CD14-positive monocyte (primary cell): ENCODE measurements around the gene BNC2. TPM values are rescaled to one million over a fixed set of nuclear protein-coding genes. Genes with fewer than 3 reads are reported as not detected.

ENCODE experiments used
- DNase-seq, 3 donors: peaks; one replicate each; pipeline ENCODE4 v3.0.0-alpha.2; 2011 to 2022
- H2AFZ ChIP-seq: 2 replicates; pipeline ENCODE4 v1.6.0; 2012; ENCODE audit warnings: mild to moderate bottlenecking, low read depth, low read length, inconsistent platforms; ENCODE audit not compliant: insufficient read depth, poor library complexity, severe bottlenecking
- H3K27ac ChIP-seq, 2 donors: 1 replicate in 1 of 2; 2 replicates in 1 of 2; pipeline ENCODE4 v1.5.1; 2012 to 2013; ENCODE audit warnings: low read length in 2 of 2, control low read depth in 1 of 2, inconsistent platforms in 1 of 2, low read depth in 1 of 2, mild to moderate bottlenecking in 1 of 2
- H3K27me3 ChIP-seq, 2 donors: one replicate each; pipeline versions ENCODE4 v1.6.0 to v1.6.1; 2011 to 2013; ENCODE audit warnings: low read length in 2 of 2; ENCODE audit not compliant: control insufficient read depth in 2 of 2, insufficient read depth in 2 of 2
- H3K36me3 ChIP-seq, 2 donors: replicated peaks in 1 of 2; 1 replicate in 1 of 2; 2 replicates in 1 of 2; pipeline versions ENCODE4 v1.5.1 to v1.6.1; 2012 to 2013; ENCODE audit warnings: low read length in 2 of 2, control low read depth in 1 of 2, inconsistent platforms in 1 of 2, mild to moderate bottlenecking in 1 of 2; ENCODE audit not compliant: insufficient read depth in 2 of 2, control insufficient read depth in 1 of 2
- H3K4me1 ChIP-seq, 2 donors: 1 replicate in 1 of 2; 2 replicates in 1 of 2; pipeline versions ENCODE4 v1.5.1 to v1.6.1; 2012 to 2013; ENCODE audit warnings: low read length in 2 of 2, control low read depth in 1 of 2, inconsistent platforms in 1 of 2, mild to moderate bottlenecking in 1 of 2, moderate library complexity in 1 of 2; ENCODE audit not compliant: insufficient read depth in 2 of 2, control insufficient read depth in 1 of 2
- H3K4me2 ChIP-seq: replicated peaks from 2 replicates; pipeline ENCODE3; 2012; ENCODE audit warnings: low read length, moderate library complexity, mild to moderate bottlenecking; ENCODE audit not compliant: poor library complexity, severe bottlenecking; ENCODE audit errors: extremely low read depth
- H3K4me3 ChIP-seq, 3 experiments: fragments of 200-600 bp in 1 of 3; sonication (generic) in 1 of 3; replicated peaks in 1 of 3; 1 replicate in 2 of 3; 2 replicates in 1 of 3; pipeline ENCODE4 v1.5.1; 2011 to 2013; ENCODE audit warnings: low read length in 3 of 3, mild to moderate bottlenecking in 3 of 3, control low read depth in 2 of 3, low read depth in 2 of 3, inconsistent platforms in 1 of 3, moderate library complexity in 1 of 3
- H3K79me2 ChIP-seq: 2 replicates; pipeline ENCODE4 v1.6.0; 2012; ENCODE audit warnings: mild to moderate bottlenecking, control low read depth, inconsistent platforms, low read length, moderate library complexity; ENCODE audit not compliant: insufficient read depth
- H3K9ac ChIP-seq: 2 replicates; pipeline ENCODE4 v1.6.0; 2017; ENCODE audit warnings: low read length, mild to moderate bottlenecking; ENCODE audit not compliant: insufficient read depth, poor library complexity, severe bottlenecking
- H3K9me3 ChIP-seq, 2 donors: replicated peaks in 1 of 2; 1 replicate in 1 of 2; 2 replicates in 1 of 2; pipeline versions ENCODE4 v1.5.1 to v1.6.1; 2012 to 2013; ENCODE audit warnings: low read length in 2 of 2, control low read depth in 1 of 2; ENCODE audit not compliant: control insufficient read depth in 1 of 2, insufficient read depth in 1 of 2
- H4K20me1 ChIP-seq: 2 replicates; pipeline ENCODE4 v1.6.0; 2012; ENCODE audit warnings: mild to moderate bottlenecking, low read length, control low read depth, moderate library complexity; ENCODE audit not compliant: insufficient read depth
- H3K27ac Mint-ChIP-seq, 7 donors: one replicate each; pipeline ENCODE4 v1.8.0; 2020; ENCODE audit warnings: mild to moderate bottlenecking in 7 of 7, mixed read lengths in 7 of 7, moderate library complexity in 6 of 7, inconsistent platforms in 2 of 7
- H3K27me3 Mint-ChIP-seq, 3 donors: one replicate each; pipeline ENCODE4 v1.8.0; 2021 to 2022; ENCODE audit warnings: low read depth in 3 of 3, mild to moderate bottlenecking in 3 of 3, mixed read lengths in 3 of 3, moderate library complexity in 3 of 3, inconsistent platforms in 1 of 3
- H3K36me3 Mint-ChIP-seq, 2 donors: one replicate each; pipeline ENCODE4 v1.8.0; 2020; ENCODE audit warnings: mixed read lengths in 2 of 2, inconsistent platforms in 1 of 2, mild to moderate bottlenecking in 1 of 2
- H3K4me1 Mint-ChIP-seq: one replicate; pipeline ENCODE4 v1.8.0; 2020; ENCODE audit warnings: mild to moderate bottlenecking, mixed read lengths
- H3K4me3 Mint-ChIP-seq, 2 donors: one replicate each; pipeline ENCODE4 v1.8.0; 2020; ENCODE audit warnings: mild to moderate bottlenecking in 2 of 2, mixed read lengths in 2 of 2, moderate library complexity in 1 of 2
- H3K9me3 Mint-ChIP-seq, 7 donors: one replicate each; pipeline ENCODE4 v1.8.0; 2020 to 2022; ENCODE audit warnings: mixed read lengths in 7 of 7, mild to moderate bottlenecking in 6 of 7, moderate library complexity in 6 of 7, inconsistent platforms in 2 of 7
- CTCF ChIP-seq: fragments of 200-600 bp; IDR thresholded peaks from one replicate; pipeline ENCODE4 v1.8.0; 2022; ENCODE audit warnings: antibody characterized with exemption, mild to moderate bottlenecking
- WGBS: methylation state at CpG from one replicate; pipeline ENCODE4 v1.1.5; 2013; ENCODE audit warnings: missing lambda C conversion rate; ENCODE audit not compliant: insufficient coverage; 5-methylcytosine and 5-hydroxymethylcytosine counted together
- intact Hi-C, 2 donors: fragments of 100-400 bp; cut with micrococcal nuclease; formaldehyde crosslinking; loops; one replicate each; pipeline versions ENCODE4 v1.15.0 to v1.15.1; 2023
- polyA plus RNA-seq, 3 donors: library from polyadenylated mRNA; depleted of rRNA in 1 of 3; unstranded in 2 of 3; stranded (reverse) in 1 of 3; fragments of 300-500 nt in 2 of 3; fragments of >200 nt in 1 of 3; fragmentation: Illumina TruSeq in 2 of 3; gene quantifications; 1 replicate in 2 of 3; 2 replicates in 1 of 3; pipeline ENCODE4 v1.2.3, GENCODE V29; 2012 to 2021

Gene BNC2
- polyA plus RNA-seq, 3 donors: 0.01 TPM; not detected in 2

GRCh38 chr9:16904655-16905054, 34.2 kb upstream of the BNC2 start:
- no peak for TF ChIP-seq CTCF
- Mint-ChIP-seq H3K4me1 (no peaks in the 10 kb centered on the region), H3K36me3 (no peaks in the 10 kb centered on the region), H3K27ac (no peak overlapping the region), H3K4me3 (no peak overlapping the region), H3K9me3 (peaks cover 0 to 9% (median 5%) of the 10 kb centered on the region in 7 donors), H3K27me3 (no peaks in the 10 kb centered on the region)
- no peak overlapping the region for H3K9ac ChIP-seq
- no peak overlapping the region for H3K4me2 ChIP-seq
- no peak overlapping the region for H3K4me3 ChIP-seq
- H3K9me3 ChIP-seq: peaks cover 0 to 2% of the 10 kb centered on the region in 2 donors
- no peaks in the 10 kb centered on the region for H3K79me2 ChIP-seq
- H3K27me3 ChIP-seq: no peaks in the 10 kb centered on the region
- H3K4me1 ChIP-seq: no peaks in the 10 kb centered on the region
- H3K36me3 ChIP-seq: no peaks in the 10 kb centered on the region
- H3K27ac ChIP-seq: no peak overlapping the region
- intact Hi-C loops: no loop called here
- H2AFZ ChIP-seq: no peak overlapping the region
- H4K20me1 ChIP-seq: no peaks in the 10 kb centered on the region
- DNase-seq: no peak
- WGBS: 93% methylated on average over 3 of the region's 4 CpGs

GRCh38 chr9:16901590-16901989, 31.1 kb upstream of the BNC2 start:
- Histone ChIP-seq H3K4me2 (no peak overlapping the region), H3K27ac (no peak overlapping the region), H3K9ac (no peak overlapping the region), H3K27me3 (no peaks in the 10 kb centered on the region), H4K20me1 (no peaks in the 10 kb centered on the region), H3K4me3 (no peak overlapping the region), H3K79me2 (no peaks in the 10 kb centered on the region), H2AFZ (no peak overlapping the region), H3K9me3 (peaks cover 0 to 2% of the 10 kb centered on the region in 2 donors), H3K4me1 (no peaks in the 10 kb centered on the region), H3K36me3 (no peaks in the 10 kb centered on the region)
- peak in 1 of 3 donors; percentile 29 for DNase-seq
- H3K4me3 Mint-ChIP-seq: no peak overlapping the region
- H3K27me3 Mint-ChIP-seq: peaks cover 0 to 4% (median 1%) of the 10 kb centered on the region in 3 donors
- no peak for TF ChIP-seq CTCF
- no CpG with 5 or more reads among the region's 2 CpGs for WGBS
- H3K36me3 Mint-ChIP-seq: no peaks in the 10 kb centered on the region
- peaks cover 0 to 7% (median 5%) of the 10 kb centered on the region in 7 donors for H3K9me3 Mint-ChIP-seq
- intact Hi-C loops: no loop called here
- no peak overlapping the region for H3K27ac Mint-ChIP-seq
- no peaks in the 10 kb centered on the region for H3K4me1 Mint-ChIP-seq
